Measurements from ENCODE around the gene TXNDC5.

TXNDC5 gene

GRCh38 chr6:7851780-7852179 lies 58.8 kb downstream of the TXNDC5 start:
- no peak for DNase-seq (ENCODE audit: low spot score)

- no peak for DNase-seq (ENCODE audit: low spot score)
These were observed 62.4 kb downstream of the TXNDC5 start for GRCh38 chr6:7848229-7848628.

DNA sequence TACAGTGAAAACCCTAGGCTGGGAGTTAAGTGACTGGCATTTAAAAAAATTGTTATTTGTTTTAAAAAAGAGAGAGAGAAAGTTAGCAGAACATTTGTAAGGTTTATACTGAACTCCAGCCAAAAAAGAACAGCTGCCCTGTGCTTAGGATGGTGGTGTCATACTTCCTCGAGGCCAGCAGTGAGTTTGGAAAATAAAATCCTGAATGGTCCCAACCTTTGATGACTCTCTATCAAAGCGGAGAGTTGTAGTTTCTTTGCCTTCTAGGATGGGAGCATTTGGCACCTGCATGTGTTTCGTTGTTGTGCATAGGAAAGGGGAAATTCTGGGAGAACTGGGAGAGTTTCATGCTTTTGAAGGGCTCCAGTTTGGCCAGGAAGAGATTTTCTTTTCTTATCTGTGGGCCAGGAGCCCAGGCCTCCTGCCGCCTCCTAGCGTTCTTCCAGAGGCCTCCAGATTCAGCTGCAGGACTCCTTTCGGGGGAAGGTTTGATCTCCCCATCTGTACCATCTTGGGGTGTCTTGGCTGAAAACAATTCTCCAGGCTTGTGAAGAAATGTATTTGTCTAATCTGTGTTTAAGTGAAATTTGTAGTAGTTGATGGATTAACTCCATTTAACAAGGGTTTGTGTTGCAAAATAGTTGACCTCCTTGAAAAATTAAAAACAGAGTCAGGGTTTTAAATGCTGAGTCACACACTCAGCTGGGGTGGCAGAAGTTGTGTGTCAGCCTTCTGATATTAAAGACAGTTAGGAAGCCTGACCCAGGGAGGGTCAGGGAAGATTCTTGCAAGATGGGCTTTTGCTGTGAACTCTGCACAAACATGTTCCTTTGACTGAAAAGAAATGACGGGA lies 63.4 kb downstream of the TXNDC5 start:
- DNase-seq (ENCODE audit: low spot score): no peak

DNA sequence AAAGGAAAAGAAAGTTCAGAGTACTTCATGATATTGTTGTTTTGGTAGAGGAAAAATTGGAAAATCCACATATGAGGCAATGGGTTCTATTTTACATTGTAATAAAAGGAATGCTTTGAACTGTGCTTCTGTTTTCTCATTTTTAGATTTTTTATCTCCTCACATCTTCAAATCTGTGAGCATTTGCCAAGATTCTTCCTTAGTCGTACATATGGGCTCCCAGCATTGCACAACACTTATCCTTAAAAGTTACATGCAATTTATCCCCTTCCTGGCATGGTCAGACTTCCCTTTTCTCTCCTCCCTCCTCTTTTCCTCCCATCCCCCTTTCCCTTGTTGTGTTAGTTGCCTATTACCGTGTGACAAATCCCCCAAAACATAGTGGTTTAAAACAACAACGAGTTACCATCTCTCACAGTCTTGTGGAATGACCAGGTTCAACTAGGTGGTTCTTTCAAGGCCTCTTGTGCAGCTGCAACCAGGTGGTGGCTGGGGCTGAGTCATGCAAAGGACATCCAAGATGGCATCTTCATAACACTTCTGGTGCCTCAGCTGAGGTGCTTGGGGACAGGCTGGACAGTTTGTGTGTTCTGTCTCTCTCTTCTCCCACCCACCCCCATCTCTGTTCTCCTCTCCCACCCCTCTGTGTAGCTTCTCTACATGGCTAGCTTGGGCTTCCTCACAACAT lies 68.7 kb downstream of the TXNDC5 start:
- DNase-seq (ENCODE audit: low spot score): no peak

GRCh38 chr6:7836371-7837026 lies 74.1 kb downstream of the TXNDC5 start:
- DNase-seq (ENCODE audit: low spot score): no peak

DNA sequence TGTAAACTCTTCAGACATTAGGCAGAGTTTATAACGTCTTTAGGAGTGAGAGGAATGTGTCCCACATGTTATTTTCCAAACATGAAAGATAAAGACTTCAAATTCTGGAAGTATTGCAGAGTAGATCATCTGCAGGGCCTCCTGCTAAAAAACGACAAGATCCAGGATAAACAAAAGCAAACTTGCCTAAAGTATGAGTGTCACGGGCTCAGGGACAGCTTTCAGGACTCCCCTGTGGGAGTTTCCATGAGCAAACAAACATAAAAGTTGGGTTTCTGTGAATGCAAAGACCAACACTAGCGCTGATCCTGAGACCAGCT lies 76.9 kb downstream of the TXNDC5 start:
- DNase-seq (ENCODE audit: low spot score): no peak

- DNase-seq (ENCODE audit: low spot score): no peak
These were observed 77.5 kb downstream of the TXNDC5 start for GRCh38 chr6:7832904-7833750.

All from hematopoietic multipotent progenitor cell treated with erythropoietin and hydrocortisone succinate and interleukin-3 and kit ligand, for 15 days (in vitro differentiated cells).